Testis (tissue), 3 donors: ENCODE measurements around the gene SLC12A3. TPM values are rescaled to one million over a fixed set of nuclear protein-coding genes. Genes with fewer than 3 reads are reported as not detected.

Experiments
- DNase-seq: peaks from one replicate; pipeline ENCODE4 v3.0.0-alpha.2; 2019
- H3K27ac ChIP-seq, 2 donors: fragments of 200-600 bp; sonication (generic); one replicate each; pipeline ENCODE4 v1.5.1; 2019
- H3K27me3 ChIP-seq: fragments of 200-600 bp; sonication (generic); one replicate; pipeline ENCODE4 v1.5.1; 2019
- H3K36me3 ChIP-seq: fragments of 200-600 bp; sonication (generic); one replicate; pipeline ENCODE4 v1.5.1; 2017; ENCODE audit warnings: low read depth; ENCODE audit errors: missing control alignments
- H3K4me1 ChIP-seq: fragments of 200-600 bp; sonication (generic); one replicate; pipeline ENCODE4 v1.5.1; 2019
- H3K4me3 ChIP-seq, 2 donors: fragments of 200-600 bp; sonication (generic); one replicate each; pipeline ENCODE4 v1.5.1; 2017 to 2019
- H3K9me3 ChIP-seq: fragments of 200-600 bp; sonication (generic); one replicate; pipeline ENCODE4 v1.5.1; 2017
- POLR2A ChIP-seq: fragments of 450-650 bp; IDR thresholded peaks from one replicate; pipeline ENCODE4 v1.6.1; 2017; ENCODE audit warnings: antibody characterized with exemption, mild to moderate bottlenecking, moderate library complexity
- WGBS, 2 donors: methylation state at CpG; one replicate each; pipeline ENCODE4 v1.1.5; 2018; 5-methylcytosine and 5-hydroxymethylcytosine counted together
- intact Hi-C: fragments of 100-400 bp; cut with DNase I; formaldehyde crosslinking; loops from one replicate; pipeline ENCODE4 v1.15.1; 2023; ENCODE audit warnings: low total_unique reads
- polyA plus RNA-seq: library from polyadenylated mRNA; stranded (reverse); fragments of 350-450 nt; fragmentation: Illumina TruSeq; extraction: RNeasy Lipid Tissue Mini Kit (QIAGEN cat#74804); gene quantifications from one replicate; pipeline ENCODE4 v1.2.3, GENCODE V29; 2014; ENCODE audit warnings: low read depth, low replicate concordance; ENCODE audit not compliant: insufficient read depth
- total RNA-seq, 2 donors: library from RNA; depleted of rRNA; stranded (reverse); fragments of >200 nt; gene quantifications; one replicate each; pipeline ENCODE4 v1.2.3, GENCODE V29; 2016
- TF ChIP-seq, protein P1 (sequence below), 3 experiments: fragments of 450-650 bp in 2 of 3; fragments of 200-600 bp in 1 of 3; sonication (generic) in 1 of 3; IDR thresholded peaks; one replicate each; pipeline ENCODE4 v1.5.1; 2016 to 2019; ENCODE audit warnings: antibody characterized with exemption in 3 of 3, mild to moderate bottlenecking in 2 of 3, moderate library complexity in 1 of 3

Gene SLC12A3
- total and polyA plus RNA-seq, 3 donors from 2014 or later: 0.16 to 1.1 (median 0.16) TPM

DNA sequence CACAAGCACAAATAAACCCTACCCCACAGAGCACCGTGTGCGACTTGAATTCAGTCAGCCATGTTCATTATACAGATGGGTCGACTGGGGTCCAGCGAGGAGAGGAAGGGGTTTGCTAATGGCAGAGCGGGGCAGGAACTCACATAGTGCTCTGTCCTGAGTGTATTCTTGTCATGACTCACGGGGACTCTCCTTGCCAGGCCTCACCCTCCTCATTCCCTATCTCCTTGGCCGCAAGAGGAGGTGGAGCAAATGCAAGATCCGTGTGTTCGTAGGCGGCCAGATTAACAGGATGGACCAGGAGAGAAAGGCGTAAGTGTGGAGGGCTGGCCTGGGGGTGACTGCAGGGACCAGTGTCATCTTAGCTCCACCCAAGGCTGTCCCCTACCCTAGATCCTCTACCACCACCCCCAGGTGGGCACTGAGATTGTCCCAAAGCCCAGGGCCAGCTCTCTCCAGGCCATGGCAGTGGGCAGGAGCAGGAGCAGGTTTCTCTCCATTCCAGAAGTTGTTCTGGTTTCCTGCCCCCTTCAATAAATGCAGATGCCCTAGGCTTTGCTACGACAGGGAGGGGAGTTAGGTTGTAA, 29.4 kb downstream of the SLC12A3 start:
- Histone ChIP-seq H3K36me3 (no peaks in the 10 kb centered on the region), H3K27me3 (no peaks in the 10 kb centered on the region), H3K27ac (no peak overlapping the region), H3K4me1 (no peaks in the 10 kb centered on the region), H3K9me3 (no peaks in the 10 kb centered on the region), H3K4me3 (no peak overlapping the region)
- 90 to 93% methylated on average over 12 of the region's 12 CpGs for WGBS, 2 donors
- TF ChIP-seq, protein P1, sequence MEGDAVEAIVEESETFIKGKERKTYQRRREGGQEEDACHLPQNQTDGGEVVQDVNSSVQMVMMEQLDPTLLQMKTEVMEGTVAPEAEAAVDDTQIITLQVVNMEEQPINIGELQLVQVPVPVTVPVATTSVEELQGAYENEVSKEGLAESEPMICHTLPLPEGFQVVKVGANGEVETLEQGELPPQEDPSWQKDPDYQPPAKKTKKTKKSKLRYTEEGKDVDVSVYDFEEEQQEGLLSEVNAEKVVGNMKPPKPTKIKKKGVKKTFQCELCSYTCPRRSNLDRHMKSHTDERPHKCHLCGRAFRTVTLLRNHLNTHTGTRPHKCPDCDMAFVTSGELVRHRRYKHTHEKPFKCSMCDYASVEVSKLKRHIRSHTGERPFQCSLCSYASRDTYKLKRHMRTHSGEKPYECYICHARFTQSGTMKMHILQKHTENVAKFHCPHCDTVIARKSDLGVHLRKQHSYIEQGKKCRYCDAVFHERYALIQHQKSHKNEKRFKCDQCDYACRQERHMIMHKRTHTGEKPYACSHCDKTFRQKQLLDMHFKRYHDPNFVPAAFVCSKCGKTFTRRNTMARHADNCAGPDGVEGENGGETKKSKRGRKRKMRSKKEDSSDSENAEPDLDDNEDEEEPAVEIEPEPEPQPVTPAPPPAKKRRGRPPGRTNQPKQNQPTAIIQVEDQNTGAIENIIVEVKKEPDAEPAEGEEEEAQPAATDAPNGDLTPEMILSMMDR (IDR thresholded peaks at IDR 0.05): no peak
- TF ChIP-seq POLR2A: no peak
- intact Hi-C loops: no loop called here
- DNase-seq: no peak

DNA sequence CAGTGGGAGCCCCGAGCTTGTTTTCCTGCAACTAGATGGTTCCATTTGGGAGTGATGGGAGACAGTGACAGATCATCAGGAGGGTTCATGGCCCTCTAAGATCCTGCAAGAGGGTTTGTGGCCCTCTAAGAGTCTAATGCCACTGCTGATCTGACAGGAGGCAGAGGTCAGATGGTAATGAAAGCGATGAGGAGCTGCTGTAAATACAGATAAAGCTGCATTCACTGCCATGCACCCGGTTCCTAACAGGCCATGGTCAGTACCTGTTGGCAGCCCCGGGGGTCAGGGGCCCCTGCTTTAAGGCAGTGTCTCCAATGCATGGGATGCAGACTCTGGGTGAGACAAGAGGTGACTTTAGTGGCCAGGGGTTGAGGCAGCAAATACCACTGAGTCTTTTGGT, 30.8 kb downstream of the SLC12A3 start:
- no peak for TF ChIP-seq POLR2A
- TF ChIP-seq, protein P1 (IDR thresholded peaks at IDR 0.05): no peak
- 79 to 86% methylated on average over 4 of the region's 4 CpGs for WGBS, 2 donors
- no peak for DNase-seq
- Histone ChIP-seq H3K27me3 (no peaks in the 10 kb centered on the region), H3K4me1 (no peaks in the 10 kb centered on the region), H3K4me3 (no peak overlapping the region), H3K27ac (no peak overlapping the region), H3K9me3 (no peaks in the 10 kb centered on the region), H3K36me3 (no peaks in the 10 kb centered on the region)
- intact Hi-C loops: no loop called here

DNA sequence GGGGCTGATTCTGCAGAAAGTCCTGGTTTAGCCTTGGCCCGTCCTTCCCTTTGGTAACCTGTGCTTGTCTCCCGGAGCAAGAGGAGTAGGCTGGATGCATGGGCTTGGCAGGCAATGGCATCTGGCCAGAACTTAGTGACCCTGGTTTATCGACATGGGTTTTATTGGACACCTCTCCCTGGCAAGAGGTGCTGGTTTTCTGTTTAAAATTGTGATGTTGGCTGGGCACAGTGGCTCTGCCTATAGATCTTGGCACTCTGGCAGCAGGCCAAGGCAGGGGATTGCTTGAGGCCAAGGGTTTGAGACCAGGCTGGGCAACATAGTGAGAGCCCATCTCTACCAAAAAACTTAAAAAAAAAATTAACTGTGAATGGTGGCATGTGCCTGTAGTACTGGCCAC, 31.2 kb downstream of the SLC12A3 start:
- Histone ChIP-seq H3K4me3 (no peak overlapping the region), H3K36me3 (no peaks in the 10 kb centered on the region), H3K4me1 (no peaks in the 10 kb centered on the region), H3K9me3 (no peaks in the 10 kb centered on the region), H3K27ac (no peak overlapping the region), H3K27me3 (no peaks in the 10 kb centered on the region)
- TF ChIP-seq, protein P1 (IDR thresholded peaks at IDR 0.05): no peak
- no peak for TF ChIP-seq POLR2A
- intact Hi-C loops: no loop called here
- no peak for DNase-seq
- WGBS, 2 donors: 68 to 83% methylated on average over 3 of the region's 3 CpGs

DNA sequence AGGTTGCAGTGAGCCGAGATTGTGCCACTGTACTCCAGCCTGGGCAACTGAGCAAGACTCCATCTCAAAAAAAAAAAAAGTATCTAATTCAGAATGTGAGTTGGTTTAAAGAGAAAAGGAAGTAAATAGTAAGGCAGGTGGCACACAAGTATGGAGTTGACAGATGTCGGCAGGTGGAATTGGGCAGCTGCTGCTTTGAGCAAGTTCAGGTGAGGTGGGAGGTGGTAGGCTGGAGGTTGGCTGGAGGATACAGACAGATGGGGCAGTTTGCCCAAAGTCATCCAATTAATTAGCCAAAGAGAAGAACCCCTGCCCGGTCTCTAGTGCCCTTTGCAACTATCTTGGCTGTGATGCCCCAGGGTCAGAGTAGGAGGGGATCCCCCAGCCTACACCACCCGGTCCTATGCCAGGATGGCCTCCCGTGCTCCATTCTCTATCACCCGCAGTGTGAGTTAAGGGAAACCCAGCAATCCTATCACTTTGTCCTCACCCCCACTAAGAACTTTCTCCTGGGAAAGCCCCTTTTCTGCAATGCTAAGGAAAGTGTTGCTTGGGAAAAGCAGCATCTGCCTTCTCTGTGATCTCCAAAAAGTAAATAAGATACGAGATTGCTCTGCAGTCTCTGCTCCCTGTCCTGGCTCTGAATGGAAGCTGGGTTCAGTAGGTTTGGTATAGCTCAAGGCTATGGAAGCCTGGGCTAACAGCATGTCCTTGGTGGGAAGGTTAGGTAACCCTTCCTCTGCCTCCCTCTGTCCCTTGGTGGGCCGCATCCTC, 32.2 kb downstream of the SLC12A3 start:
- no peak overlapping the region for H3K27ac ChIP-seq
- no peak overlapping the region for H3K4me3 ChIP-seq
- WGBS, 2 donors: 67 to 76% methylated on average over 6 to 8 of the region's 8 CpGs
- no peaks in the 10 kb centered on the region for H3K36me3 ChIP-seq
- no peaks in the 10 kb centered on the region for H3K4me1 ChIP-seq
- DNase-seq: no peak
- H3K27me3 ChIP-seq: no peaks in the 10 kb centered on the region
- H3K9me3 ChIP-seq: no peaks in the 10 kb centered on the region
- intact Hi-C loops: no loop called here
- no peak for TF ChIP-seq POLR2A
- TF ChIP-seq, protein P1 (IDR thresholded peaks at IDR 0.05): no peak

DNA sequence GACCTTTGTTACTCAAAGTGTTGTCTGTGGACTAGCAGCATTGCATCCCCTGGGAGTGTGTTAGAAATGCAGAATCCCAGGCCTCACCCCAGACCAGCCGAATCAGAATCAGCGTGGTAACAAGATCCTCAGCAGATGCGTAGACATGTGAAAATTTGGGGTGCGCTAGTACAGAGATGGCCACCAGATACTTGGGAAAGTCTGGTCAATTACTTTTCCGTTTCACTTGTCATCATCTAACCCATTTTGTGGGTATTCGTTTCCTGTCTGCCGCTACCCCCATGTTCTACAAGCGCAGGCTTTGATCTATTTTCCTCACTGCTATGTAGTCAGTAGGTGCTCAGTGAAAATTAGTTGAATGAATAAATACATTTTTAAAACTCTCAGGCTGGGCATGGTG, 33.8 kb downstream of the SLC12A3 start:
- Histone ChIP-seq H3K4me3 (no peak overlapping the region), H3K27ac (no peak overlapping the region), H3K9me3 (no peaks in the 10 kb centered on the region), H3K4me1 (no peaks in the 10 kb centered on the region), H3K27me3 (no peaks in the 10 kb centered on the region), H3K36me3 (no peaks in the 10 kb centered on the region)
- TF ChIP-seq POLR2A: no peak
- TF ChIP-seq, protein P1 (IDR thresholded peaks at IDR 0.05): no peak
- intact Hi-C loops: no loop called here
- WGBS, 2 donors: 87 to 91% methylated on average over 8 of the region's 8 CpGs
- DNase-seq: no peak
